Measurements from ENCODE around the gene ADA. TPM values are rescaled to one million over a fixed set of nuclear protein-coding genes. Genes with fewer than 3 reads are reported as not detected.
"Not testable (repeated sequence)": the region's sequence is repeated elsewhere in the genome, so short reads cannot be mapped to it uniquely, and the experiment has no call there.

ADA gene
- total RNA-seq, 1 experiment from 2014 or later, result 28.2 TPM

DNA sequence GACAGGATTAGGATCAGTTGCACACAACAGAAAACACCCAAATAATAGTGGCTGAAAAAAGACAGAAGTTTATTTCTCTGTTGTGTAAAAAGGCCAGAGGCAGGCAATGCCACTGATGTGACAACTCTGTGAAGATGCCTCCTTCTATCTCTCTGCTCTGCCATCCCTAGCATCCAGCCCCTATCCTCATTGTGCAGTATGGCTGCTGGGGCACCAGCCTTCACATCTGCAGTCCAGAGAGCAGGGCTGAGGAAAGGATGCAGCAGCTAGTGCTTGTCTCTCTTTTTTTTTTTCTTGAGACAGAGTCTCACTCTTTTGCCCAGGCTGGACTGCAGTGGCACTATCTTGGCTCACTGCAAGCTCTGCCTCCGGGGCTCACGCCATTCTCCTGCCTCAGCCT is 6.4 kb upstream of the ADA start:
- CTCF ChIA-PET, result no interaction called here
- H3K36me3 ChIP-seq (ENCODE audit: low read depth), result no peaks in the 10 kb centered on the region
- TF ChIP-seq EZH2 (IDR thresholded peaks at IDR 0.05; ENCODE audit: low read depth), result no peak
- TF ChIP-seq, protein P1, sequence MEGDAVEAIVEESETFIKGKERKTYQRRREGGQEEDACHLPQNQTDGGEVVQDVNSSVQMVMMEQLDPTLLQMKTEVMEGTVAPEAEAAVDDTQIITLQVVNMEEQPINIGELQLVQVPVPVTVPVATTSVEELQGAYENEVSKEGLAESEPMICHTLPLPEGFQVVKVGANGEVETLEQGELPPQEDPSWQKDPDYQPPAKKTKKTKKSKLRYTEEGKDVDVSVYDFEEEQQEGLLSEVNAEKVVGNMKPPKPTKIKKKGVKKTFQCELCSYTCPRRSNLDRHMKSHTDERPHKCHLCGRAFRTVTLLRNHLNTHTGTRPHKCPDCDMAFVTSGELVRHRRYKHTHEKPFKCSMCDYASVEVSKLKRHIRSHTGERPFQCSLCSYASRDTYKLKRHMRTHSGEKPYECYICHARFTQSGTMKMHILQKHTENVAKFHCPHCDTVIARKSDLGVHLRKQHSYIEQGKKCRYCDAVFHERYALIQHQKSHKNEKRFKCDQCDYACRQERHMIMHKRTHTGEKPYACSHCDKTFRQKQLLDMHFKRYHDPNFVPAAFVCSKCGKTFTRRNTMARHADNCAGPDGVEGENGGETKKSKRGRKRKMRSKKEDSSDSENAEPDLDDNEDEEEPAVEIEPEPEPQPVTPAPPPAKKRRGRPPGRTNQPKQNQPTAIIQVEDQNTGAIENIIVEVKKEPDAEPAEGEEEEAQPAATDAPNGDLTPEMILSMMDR (conservative IDR thresholded peaks at IDR 0.05), result no peak
- no TSS peak for BruUV-seq (replicated peaks)
- 0 out of 2 replicates have a peak, but pooled peaks cover 3% of the 10 kb centered on the region for H3K4me1 ChIP-seq (replicated peaks; ENCODE audit: insufficient read depth)
- no peaks in the 10 kb centered on the region for H3K9me2 ChIP-seq (ENCODE audit: insufficient read depth)
- no peaks in the 10 kb centered on the region for H4K20me1 ChIP-seq (ENCODE audit: insufficient read depth)
- no peak for DNase-seq
- no peaks in the 10 kb centered on the region for H3K79me2 ChIP-seq (ENCODE audit: low read depth)
- intact Hi-C loops (cut with micrococcal nuclease; ENCODE audit: unreplicated experiment), result no loop called here
- no peak overlapping the region for H3K4me2 ChIP-seq
- POLR2A ChIA-PET (ENCODE audit: unreplicated experiment), result no interaction called here
- H3F3A ChIP-seq (ENCODE audit: insufficient read depth, low read depth), result no peaks in the 10 kb centered on the region
- H3K9me3 ChIP-seq (ENCODE audit: insufficient read depth, low read depth), result no peaks in the 10 kb centered on the region
- H3K4me3 ChIP-seq, result no peak overlapping the region
- H2AFZ ChIP-seq, result no peak overlapping the region
- no peak overlapping the region for H3K27ac ChIP-seq
- H3K27me3 ChIP-seq (ENCODE audit: insufficient read depth, low read depth), result no peaks in the 10 kb centered on the region

DNA sequence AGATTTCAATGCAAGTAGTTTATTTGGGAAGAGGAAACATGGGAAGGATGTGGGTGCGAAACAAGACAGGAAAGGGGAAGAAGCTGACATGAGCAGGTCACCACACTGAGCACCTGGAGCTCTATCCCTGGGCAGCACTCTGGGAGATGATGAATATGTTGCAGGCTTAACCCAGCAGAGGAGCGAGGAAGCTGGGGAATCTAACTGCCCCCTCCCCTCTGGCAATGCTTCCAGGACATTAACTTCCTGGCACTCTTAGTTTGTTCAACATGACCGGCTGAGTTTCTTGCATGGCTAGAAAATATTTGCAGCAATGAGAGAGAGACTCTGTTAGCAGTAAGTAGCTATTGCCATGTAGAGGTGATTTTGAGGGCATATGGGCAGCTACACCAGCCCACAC is 4.9 kb upstream of the ADA start:
- H3K27me3 ChIP-seq (ENCODE audit: insufficient read depth, low read depth), result no peaks in the 10 kb centered on the region
- H3K79me2 ChIP-seq (ENCODE audit: low read depth), result no peaks in the 10 kb centered on the region
- no peak overlapping the region for H3K27ac ChIP-seq
- no peak for DNase-seq
- ChIA-PET POLR2A (ENCODE audit: unreplicated experiment) (interaction anchor here (0.5 to 0.6 kb wide), 2 partner anchors 31 to 253 kb away, joined by 4 to 6 read pairs; no protein-coding TSS in a partner anchor), CTCF (interaction anchor here (0.5 to 1.0 kb wide), 2 partner anchors 27 to 30 kb away, joined by 3 read pairs; no protein-coding TSS in a partner anchor)
- no peaks in the 10 kb centered on the region for H3K36me3 ChIP-seq (ENCODE audit: low read depth)
- 0 out of 2 replicates have a peak, but pooled peaks cover 4% of the 10 kb centered on the region for H3K4me1 ChIP-seq (replicated peaks; ENCODE audit: insufficient read depth)
- H3K9me3 ChIP-seq (ENCODE audit: insufficient read depth, low read depth), result no peaks in the 10 kb centered on the region
- H3K4me3 ChIP-seq, result no peak overlapping the region
- TF ChIP-seq EZH2 (IDR thresholded peaks at IDR 0.05; ENCODE audit: low read depth), result no peak
- TF ChIP-seq, protein P1 (conservative IDR thresholded peaks at IDR 0.05), result no peak
- no peak overlapping the region for H2AFZ ChIP-seq
- H3K4me2 ChIP-seq, result no peak overlapping the region
- H3K9me2 ChIP-seq (ENCODE audit: insufficient read depth), result no peaks in the 10 kb centered on the region
- H4K20me1 ChIP-seq (ENCODE audit: insufficient read depth), result no peaks in the 10 kb centered on the region
- BruUV-seq (replicated peaks), result no TSS peak
- intact Hi-C loops (cut with micrococcal nuclease; ENCODE audit: unreplicated experiment), result no loop called here
- no peaks in the 10 kb centered on the region for H3F3A ChIP-seq (ENCODE audit: insufficient read depth, low read depth)

DNA sequence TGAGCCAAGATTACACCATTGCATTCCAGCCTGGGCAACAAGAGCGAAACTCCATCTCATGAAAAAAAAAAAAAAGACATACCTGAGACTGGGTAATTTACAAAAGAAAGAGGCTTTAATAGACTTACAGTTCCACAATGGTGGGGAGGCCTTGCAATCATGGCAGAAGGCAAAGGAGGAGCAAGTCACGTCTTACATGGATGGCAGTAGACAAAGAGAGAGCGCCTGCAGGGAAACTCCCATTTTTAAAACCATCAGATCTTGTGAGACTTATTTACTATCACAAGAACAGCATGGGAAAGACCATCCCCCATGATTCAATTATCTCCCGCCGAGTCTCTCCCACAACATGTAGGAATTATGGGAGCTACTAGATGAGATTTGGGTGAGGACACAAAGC is 2.7 kb upstream of the ADA start:
- H3K27me3 ChIP-seq (ENCODE audit: insufficient read depth, low read depth); DNase-seq; POLR2A ChIA-PET (ENCODE audit: unreplicated experiment); H3K4me3 ChIP-seq; H3F3A ChIP-seq (ENCODE audit: insufficient read depth, low read depth); H3K36me3 ChIP-seq (ENCODE audit: low read depth); H2AFZ ChIP-seq; H3K27ac ChIP-seq; H3K9me2 ChIP-seq (ENCODE audit: insufficient read depth); intact Hi-C loops (cut with micrococcal nuclease; ENCODE audit: unreplicated experiment); H3K79me2 ChIP-seq (ENCODE audit: low read depth); H4K20me1 ChIP-seq (ENCODE audit: insufficient read depth); H3K4me2 ChIP-seq; BruUV-seq (replicated peaks); H3K9me3 ChIP-seq (ENCODE audit: insufficient read depth, low read depth): not testable (repeated sequence)
- CTCF ChIA-PET, result interaction anchor here (0.6 kb wide), 1 partner anchor 436 kb away, joined by 3 read pairs; no protein-coding TSS in a partner anchor
- peaks cover 11% of the 10 kb centered on the region; the same call in 1 of the 2 replicates for H3K4me1 ChIP-seq (replicated peaks; ENCODE audit: insufficient read depth)

DNA sequence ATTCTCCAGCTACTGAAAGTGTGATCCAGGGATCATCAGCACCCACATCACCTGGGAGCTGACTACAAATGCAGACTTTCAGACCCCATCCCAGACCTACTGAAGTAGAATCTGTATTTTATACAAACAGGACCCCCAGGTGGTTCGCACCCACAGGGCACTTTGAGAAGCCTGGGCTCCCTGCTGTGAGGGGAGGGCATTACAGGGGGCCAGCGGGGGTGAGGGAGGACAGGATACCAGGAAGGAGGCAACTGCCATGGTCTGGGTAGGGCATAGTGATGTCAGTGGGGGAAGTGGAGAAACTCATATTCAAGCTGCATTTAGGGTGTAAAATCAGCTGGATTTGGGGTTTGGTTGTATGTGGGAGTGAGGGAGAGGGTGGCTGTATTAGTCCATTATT is 2.0 kb upstream of the ADA start:
- POLR2A ChIA-PET (ENCODE audit: unreplicated experiment), result no interaction called here
- DNase-seq, result no peak
- Histone ChIP-seq H3K9me2 (ENCODE audit: insufficient read depth) (no peaks in the 10 kb centered on the region), H2AFZ (no peak overlapping the region), H3K9me3 (ENCODE audit: insufficient read depth, low read depth) (no peaks in the 10 kb centered on the region), H3K36me3 (ENCODE audit: low read depth) (no peaks in the 10 kb centered on the region), H3K27me3 (ENCODE audit: insufficient read depth, low read depth) (no peaks in the 10 kb centered on the region), H3F3A (ENCODE audit: insufficient read depth, low read depth) (0 out of 2 replicates have a peak, but pooled peaks cover 4% of the 10 kb centered on the region), H3K4me3 (no peak overlapping the region), H3K79me2 (ENCODE audit: low read depth) (no peaks in the 10 kb centered on the region), H4K20me1 (ENCODE audit: insufficient read depth) (no peaks in the 10 kb centered on the region), H3K27ac (no peak overlapping the region), H3K4me2 (no peak overlapping the region), H3K4me1 (replicated peaks; ENCODE audit: insufficient read depth) (peaks cover 11% of the 10 kb centered on the region; the same call in 1 of the 2 replicates)
- CTCF ChIA-PET, result interaction anchor here (0.5 kb wide), 1 partner anchor 72 kb away, joined by 4 read pairs; no protein-coding TSS in a partner anchor
- no peak for TF ChIP-seq EZH2 (IDR thresholded peaks at IDR 0.05; ENCODE audit: low read depth)
- TF ChIP-seq, protein P1 (conservative IDR thresholded peaks at IDR 0.05), result no peak
- BruUV-seq (replicated peaks), result no TSS peak
- intact Hi-C loops (cut with micrococcal nuclease; ENCODE audit: unreplicated experiment), result loop anchor here (1.0 kb wide), 1 partner anchor 30 kb away; no protein-coding TSS in a partner anchor

Measured in PC-9 (cell line).